COLO668 (cell line): ENCODE results near the gene MYCN.
"Not testable (repeated sequence)": the region's sequence is repeated elsewhere in the genome, so short reads cannot be mapped to it uniquely, and the experiment has no call there.

Source experiments
- DNase-seq: peaks from one replicate; lab custom pipeline; 2025; ENCODE audit not compliant: unreplicated experiment; lab: John Stamatoyannopoulos, UW

Gene MYCN

GRCh38 chr2:15956751-15957736, 16.7 kb downstream of the MYCN start:
- DNase-seq = no peak

DNA sequence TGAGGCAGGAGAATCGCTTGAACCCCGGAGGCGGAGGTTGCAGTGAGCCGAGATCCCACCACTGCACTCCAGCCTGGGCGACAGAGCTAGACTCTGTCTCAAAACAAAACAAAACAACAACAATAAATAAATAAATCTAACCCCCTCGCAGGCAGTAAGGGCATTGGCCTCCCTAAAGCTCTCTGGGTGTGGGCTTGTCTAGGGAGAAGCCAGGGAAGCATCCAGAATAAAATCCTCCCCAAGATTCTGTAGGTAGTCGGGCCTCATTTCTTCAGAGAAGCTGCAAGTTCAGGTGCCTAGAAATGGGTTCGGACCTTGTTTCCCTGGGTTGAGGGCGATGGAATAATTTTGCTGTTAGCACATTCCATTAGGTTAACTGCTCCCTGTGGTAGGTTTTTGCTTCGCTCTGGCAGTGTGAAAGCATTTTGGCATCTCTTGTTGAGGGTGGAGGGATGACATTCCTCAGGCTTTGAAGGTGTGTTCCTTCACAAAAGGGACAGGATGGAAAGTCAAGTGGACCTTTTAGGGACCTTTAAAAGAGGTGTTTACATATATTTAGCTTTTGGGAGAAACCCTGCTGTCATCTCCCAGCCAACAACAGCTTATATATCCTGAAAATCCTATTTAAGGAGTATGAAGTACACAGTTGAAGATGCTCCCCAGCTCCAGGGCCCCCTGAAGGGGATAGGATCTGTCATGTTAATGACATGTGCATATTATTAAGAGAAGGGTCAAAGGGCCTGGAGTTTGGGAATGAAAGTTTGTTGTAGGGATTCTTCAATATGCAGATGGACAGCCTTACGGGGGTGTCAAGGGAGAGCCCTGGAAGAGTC, 17.7 kb downstream of the MYCN start:
- no peak for DNase-seq

DNA sequence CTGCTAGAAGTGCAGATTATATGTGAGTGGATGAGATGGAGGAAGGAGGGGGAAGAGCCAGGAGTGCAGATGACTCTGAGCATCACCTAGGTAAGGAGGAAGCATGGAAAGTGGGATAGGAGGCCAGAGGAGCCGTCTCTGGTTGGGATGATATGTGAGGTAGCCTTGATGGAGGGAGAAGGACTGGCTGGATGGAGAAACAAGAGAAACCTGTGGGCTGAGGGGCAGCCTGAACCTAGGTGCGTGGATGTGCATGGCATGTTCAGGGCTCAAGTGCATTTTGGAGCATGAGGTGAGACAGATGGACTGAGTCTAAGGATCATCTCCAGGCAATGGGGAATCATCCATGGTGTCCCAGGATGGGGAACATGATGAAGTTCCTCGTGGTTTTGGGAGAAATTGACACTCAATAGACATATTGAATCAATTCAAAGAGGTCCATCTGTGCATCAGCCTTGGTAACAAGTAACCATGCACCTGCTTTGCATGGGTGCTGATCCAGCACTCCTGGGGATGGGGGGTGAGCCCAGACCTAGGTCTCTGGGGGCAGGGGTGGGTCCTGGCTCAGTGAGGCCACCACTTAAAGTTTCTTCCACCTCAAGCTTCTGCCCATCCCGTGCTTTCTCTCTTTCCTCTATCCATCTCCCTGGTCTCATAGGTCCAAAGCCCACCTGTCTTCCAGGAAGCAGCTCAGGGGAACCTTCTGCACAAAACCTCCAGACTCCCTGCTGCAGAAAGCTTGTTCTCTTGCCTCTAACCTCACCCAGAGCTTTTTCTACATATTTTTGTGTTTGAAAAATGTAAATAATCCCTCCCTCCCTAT, 19.2 kb downstream of the MYCN start:
- DNase-seq = no peak

DNA sequence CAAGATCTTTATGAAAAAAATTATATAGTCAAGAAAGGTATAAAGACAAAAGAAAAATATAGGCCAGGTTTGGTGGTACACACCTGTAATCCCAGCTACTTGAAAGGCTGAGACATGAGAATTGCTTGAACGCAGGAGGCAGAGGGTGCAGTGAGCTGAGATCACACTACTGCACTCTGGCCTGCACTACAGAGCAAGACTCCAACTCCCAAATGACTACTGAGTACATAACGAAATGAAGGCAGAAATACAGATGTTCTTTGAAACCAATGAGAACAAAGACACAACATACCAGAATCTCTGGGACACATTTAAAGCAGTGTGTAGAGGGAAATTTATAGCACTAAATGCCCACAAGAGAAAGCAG, 19.8 kb downstream of the MYCN start:
- DNase-seq = not testable (repeated sequence)

DNA sequence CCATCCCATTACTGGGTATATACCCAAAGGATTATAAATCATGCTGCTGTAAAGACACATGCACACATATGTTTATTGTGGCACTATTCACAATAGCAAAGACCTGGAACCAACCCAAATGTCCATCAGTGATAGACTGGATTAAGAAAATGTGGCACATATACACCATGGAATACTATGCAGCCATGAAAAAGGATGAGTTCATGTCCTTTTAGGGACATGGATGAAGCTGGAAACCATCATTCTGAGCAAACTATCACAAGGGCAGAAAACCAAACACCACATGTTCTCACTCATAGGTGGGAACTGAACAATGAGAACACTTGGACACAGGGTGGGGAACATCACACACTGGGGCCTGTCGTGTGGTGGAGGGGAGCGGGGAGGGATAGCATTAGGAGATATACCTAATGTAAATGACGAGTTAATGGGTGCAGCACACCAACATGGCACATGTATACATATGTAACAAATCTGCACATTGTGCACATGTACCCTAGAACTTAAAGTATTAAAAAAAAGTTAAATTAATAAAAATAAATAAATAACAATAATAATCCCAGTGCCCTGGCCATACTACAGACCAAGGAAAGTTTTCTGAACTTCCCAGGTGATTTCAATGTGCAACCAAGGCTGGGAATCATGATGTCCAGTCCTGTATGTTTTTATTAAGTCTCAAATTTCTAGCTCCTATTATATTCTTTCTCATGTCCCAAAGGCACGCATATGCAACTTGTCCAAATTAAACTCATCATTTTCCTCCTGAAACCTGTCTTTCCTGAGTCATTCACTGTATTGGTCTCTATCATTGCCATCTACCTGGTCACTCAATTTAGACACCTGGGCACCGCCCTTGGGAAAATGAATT, 23.0 kb downstream of the MYCN start:
- DNase-seq = not testable (repeated sequence)

DNA sequence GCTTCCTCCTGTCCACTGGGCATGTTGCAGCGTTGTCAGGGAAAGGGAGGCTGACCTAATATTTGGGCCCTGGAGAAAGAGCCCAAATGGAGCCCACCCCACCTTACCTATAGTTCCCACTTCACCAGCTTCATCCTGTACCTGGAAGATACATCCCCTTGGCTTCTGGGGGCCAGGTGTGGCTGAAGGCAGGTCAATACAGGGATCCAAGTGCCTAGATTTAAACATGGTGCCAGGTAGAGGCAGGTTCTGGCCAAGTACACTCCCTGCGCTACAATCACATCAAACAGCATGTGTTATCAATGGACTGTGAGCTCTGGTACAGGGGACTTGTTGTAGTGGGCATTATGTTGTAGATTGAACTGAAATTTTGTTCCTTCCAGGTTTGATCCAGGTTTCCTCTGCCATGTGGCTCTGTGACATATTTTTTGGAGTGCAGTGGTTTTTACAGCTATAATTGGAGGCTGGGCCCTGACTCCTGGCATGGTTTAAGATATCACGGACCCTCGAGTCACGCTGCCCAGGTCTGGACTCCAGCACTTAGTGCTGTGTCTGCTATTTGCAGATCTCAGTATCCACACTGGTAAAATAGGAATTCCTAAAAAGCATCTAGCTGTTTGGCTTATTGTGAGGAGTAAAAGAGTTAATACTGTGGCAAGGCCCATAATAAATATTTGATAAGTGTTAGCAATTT, 23.8 kb downstream of the MYCN start:
- no peak for DNase-seq

DNA sequence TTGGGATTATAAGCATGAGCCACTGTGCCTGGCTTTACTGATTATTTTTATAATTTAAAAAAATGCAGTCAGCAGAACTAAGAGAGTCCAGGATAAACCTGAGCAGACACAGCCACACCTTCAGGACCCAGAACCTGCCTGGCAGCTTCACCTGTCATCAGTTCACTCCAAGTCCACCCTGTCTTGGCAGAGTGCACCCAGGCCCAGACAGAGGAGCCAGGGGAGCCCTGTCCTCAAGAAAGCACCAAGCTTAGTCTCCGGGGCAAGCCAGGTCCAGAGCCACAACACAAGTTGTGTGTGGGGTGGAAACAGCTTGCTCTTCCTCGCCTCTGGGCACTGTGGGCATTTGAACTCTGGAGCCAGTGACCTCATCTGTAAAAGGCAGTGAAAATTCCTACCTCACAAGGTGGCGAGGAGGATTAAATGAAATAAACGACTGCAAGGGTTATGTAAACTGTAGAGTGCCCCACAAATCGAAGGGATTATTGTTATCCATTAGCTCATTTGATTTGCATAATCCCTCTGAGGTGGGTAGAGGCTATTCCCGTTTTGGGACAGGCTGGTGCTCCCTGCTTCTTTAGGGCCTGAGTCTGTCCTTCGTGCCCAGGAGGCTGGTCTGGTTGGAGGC, 24.7 kb downstream of the MYCN start:
- DNase-seq = no peak

GRCh38 chr2:15965564-15966019, 25.2 kb downstream of the MYCN start:
- DNase-seq = no peak

DNA sequence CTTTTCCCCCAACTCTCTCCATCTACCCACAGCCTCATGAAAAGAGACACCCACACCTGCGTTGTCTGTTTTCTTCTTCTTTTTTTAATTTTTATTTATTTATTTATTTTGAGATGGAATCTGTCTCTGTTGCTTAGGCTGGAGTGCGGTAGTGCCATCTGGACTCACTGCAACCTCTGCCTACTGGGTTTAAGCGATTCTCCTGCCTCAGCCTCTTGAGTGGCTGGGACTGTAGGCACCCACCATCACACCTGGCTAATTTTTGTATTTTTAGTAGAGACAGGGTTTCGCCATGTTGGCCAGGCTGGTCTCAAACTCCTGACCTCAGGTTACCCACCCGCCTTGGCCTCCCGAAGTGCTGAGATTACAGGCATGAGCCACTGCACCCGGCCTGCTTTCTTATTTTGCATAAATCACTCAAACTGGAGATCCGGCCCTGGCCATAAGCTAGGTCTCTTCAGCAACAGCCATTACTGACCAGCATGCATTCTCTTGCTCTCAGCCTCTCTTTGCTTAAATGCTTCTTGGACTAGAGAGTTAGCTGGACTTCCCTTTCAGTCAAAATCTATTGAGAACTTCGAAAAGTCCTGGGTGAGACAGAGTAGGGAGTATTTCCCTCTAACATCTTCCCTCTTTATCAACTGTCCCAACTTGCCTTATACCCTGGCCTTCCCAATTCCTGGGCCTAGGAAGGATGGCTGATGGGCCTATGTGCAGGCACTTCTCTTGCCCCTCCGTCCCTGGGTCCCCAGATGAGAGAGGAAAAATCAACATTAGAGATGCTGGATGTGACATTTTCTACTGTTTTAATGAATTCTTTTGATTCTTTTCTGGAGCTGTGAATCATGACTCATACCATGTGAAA, 27.3 kb downstream of the MYCN start:
- DNase-seq = no peak

DNA sequence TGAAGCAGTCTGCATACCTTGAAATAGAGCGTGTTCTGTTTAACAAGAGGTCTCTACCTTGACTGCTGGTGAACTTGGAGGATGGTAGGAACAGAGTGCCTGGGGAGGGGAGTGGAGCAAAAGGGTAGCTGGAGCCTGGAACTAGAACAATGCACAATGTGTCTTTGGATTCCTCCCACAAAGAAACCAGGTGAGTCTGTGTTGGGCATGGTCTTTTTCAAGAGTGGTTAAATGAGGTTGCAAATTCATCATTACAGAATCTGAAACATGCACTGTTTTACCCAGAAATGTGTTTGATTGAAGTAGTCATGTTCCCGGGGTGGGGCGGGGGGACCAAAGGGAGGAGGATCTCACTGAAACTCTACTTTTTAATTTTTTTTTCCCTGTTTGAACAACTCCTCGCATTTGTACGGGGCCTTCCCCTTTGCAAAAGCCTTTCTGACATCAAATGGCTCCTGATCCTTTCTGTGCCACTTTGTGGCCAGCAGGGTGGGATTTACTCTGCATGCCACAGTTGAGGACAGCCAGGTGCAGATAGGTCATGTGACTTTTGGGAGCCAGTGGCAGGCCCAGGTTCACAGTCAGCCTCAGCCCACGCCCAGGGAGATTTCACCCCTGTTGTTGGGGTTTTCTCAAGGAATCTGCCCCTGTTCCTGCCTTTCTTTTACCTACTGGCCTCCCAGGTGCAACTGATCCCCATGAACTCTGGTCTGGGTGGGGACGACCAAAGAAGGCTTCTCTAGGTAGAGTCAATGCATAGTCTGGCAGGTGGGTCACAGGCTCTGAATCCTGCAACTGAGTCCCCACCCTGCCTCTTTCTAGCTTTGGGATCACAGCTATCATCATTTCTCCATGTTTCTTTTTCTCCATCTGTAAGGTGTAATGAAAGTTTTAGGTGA, 28.2 kb downstream of the MYCN start:
- DNase-seq = no peak

GRCh38 chr2:15969214-15969613, 28.9 kb downstream of the MYCN start:
- DNase-seq = no peak

DNA sequence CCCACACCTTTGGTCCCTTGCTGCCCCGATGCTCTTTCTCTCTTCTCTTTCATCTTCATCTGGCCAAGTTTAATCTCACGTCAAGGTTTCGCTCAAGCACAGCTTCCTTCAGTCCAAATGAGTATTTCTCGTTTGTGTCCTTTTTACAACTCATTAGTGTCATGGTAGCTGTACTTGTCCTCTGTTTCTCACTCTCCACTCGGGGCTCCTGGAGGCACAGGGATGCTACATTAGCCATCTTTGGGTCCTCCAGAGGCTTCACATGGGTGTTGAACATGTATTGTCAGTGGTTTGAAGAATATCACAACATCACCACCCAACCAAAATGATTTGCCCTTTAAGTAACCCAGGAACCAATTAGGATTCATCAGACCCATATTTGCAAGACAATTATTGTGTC, 30.4 kb downstream of the MYCN start:
- no peak for DNase-seq

- no peak for DNase-seq
These were observed 31.0 kb downstream of the MYCN start for GRCh38 chr2:15971351-15971750.

- DNase-seq = no peak
These were observed 31.6 kb downstream of the MYCN start for GRCh38 chr2:15971831-15972522.

- DNase-seq = no peak
These were observed 33.4 kb downstream of the MYCN start for GRCh38 chr2:15973481-15974401.
